KMS-11 (cell line): ENCODE data around the gene TSSK2.

Experiments
- H2AFZ ChIP-seq: fragments of 200-600 bp; sonication (generic); 2 replicates; pipeline ENCODE4 v1.6.1; 2016; ENCODE audit warnings: antibody characterized with exemption, mixed run types, low read depth
- H3K27ac ChIP-seq: fragments of 200-600 bp; sonication (generic); 2 replicates; pipeline ENCODE4 v1.6.1; 2016; ENCODE audit warnings: mild to moderate bottlenecking, mixed run types
- H3K27me3 ChIP-seq: fragments of 200-600 bp; sonication (generic); 2 replicates; pipeline ENCODE4 v1.6.1; 2017; ENCODE audit warnings: mild to moderate bottlenecking, low read depth, mixed run types, moderate library complexity; ENCODE audit not compliant: insufficient read depth
- H3K36me3 ChIP-seq: fragments of 200-600 bp; sonication (generic); 2 replicates; pipeline ENCODE4 v1.6.1; 2017; ENCODE audit warnings: mild to moderate bottlenecking, mixed run types; ENCODE audit not compliant: insufficient read depth
- H3K4me1 ChIP-seq: fragments of 200-600 bp; sonication (generic); 2 replicates; pipeline ENCODE4 v1.6.1; 2016; ENCODE audit warnings: mild to moderate bottlenecking, low read depth, mixed run types; ENCODE audit not compliant: poor library complexity, severe bottlenecking
- H3K4me2 ChIP-seq: fragments of 200-600 bp; sonication (generic); 2 replicates; pipeline ENCODE4 v1.7.0; 2016; ENCODE audit warnings: mild to moderate bottlenecking, mixed run types
- H3K4me3 ChIP-seq: fragments of 200-600 bp; sonication (generic); IDR thresholded peaks from 2 replicates; pipeline ENCODE4 v1.6.1; 2017; ENCODE audit warnings: low read depth, low read length, mixed read lengths; ENCODE audit not compliant: insufficient read depth
- H3K79me2 ChIP-seq: fragments of 200-600 bp; sonication (generic); 2 replicates; pipeline ENCODE4 v1.6.1; 2016; ENCODE audit warnings: low read depth, mixed run types; ENCODE audit not compliant: insufficient read depth
- H3K9ac ChIP-seq: fragments of 200-600 bp; sonication (generic); 2 replicates; pipeline ENCODE4 v1.6.1; 2016; ENCODE audit warnings: mild to moderate bottlenecking, mixed run types
- H4K20me1 ChIP-seq: fragments of 200-600 bp; sonication (generic); 2 replicates; pipeline ENCODE4 v1.6.1; 2016; ENCODE audit warnings: mild to moderate bottlenecking, mixed run types; ENCODE audit not compliant: insufficient read depth
- CTCF ChIP-seq: fragments of 200-600 bp; sonication (generic); conservative IDR thresholded peaks from 2 replicates; pipeline ENCODE4 v1.6.1; 2017; ENCODE audit warnings: low read depth, mild to moderate bottlenecking, antibody characterized with exemption, low read length, moderate library complexity, mixed read lengths

TSSK2 gene

GRCh38 chr22:19173047-19174035 is 42.2 kb downstream of the TSSK2 start:
- Histone ChIP-seq H3K79me2 (peaks cover 25% of the 10 kb centered on the region), H3K27me3 (no peaks in the 10 kb centered on the region; the same call in 1 of the 2 replicates), H3K4me2 (peak overlapping the region; percentile 72; the same call in 1 of the 2 replicates), H2AFZ (no peak overlapping the region), H3K4me3 (no peak overlapping the region), H3K27ac (no peak overlapping the region), H3K9ac (no peak overlapping the region; the same call in 1 of the 2 replicates), H3K36me3 (no peaks in the 10 kb centered on the region), H4K20me1 (no peaks in the 10 kb centered on the region), H3K4me1 (peaks cover 25% of the 10 kb centered on the region)
- TF ChIP-seq CTCF = no peak

GRCh38 chr22:19174106-19175025 is 43.3 kb downstream of the TSSK2 start:
- H2AFZ ChIP-seq = no peak overlapping the region
- no peak overlapping the region for H3K27ac ChIP-seq
- H3K4me2 ChIP-seq = no peak overlapping the region
- no peaks in the 10 kb centered on the region; the same call in 1 of the 2 replicates for H3K27me3 ChIP-seq
- no peaks in the 10 kb centered on the region for H3K36me3 ChIP-seq
- H3K4me3 ChIP-seq = no peak overlapping the region
- TF ChIP-seq CTCF = no peak
- H3K9ac ChIP-seq = no peak overlapping the region
- peaks cover 25% of the 10 kb centered on the region for H3K79me2 ChIP-seq
- H4K20me1 ChIP-seq = no peaks in the 10 kb centered on the region
- peaks cover 28% of the 10 kb centered on the region for H3K4me1 ChIP-seq

GRCh38 chr22:19175026-19175601 is 44.0 kb downstream of the TSSK2 start:
- Histone ChIP-seq H3K36me3 (no peaks in the 10 kb centered on the region), H3K79me2 (peaks cover 25% of the 10 kb centered on the region), H3K27me3 (no peaks in the 10 kb centered on the region), H3K4me2 (no peak overlapping the region), H3K4me1 (peaks cover 32% of the 10 kb centered on the region), H3K4me3 (no peak overlapping the region), H3K27ac (no peak overlapping the region), H2AFZ (no peak overlapping the region), H4K20me1 (no peaks in the 10 kb centered on the region), H3K9ac (no peak overlapping the region)
- no peak for TF ChIP-seq CTCF

- Histone ChIP-seq H3K27me3 (no peaks in the 10 kb centered on the region), H2AFZ (no peak overlapping the region), H3K27ac (no peak overlapping the region), H3K9ac (no peak overlapping the region), H4K20me1 (no peaks in the 10 kb centered on the region), H3K36me3 (no peaks in the 10 kb centered on the region), H3K4me2 (no peak overlapping the region), H3K79me2 (peaks cover 25% of the 10 kb centered on the region), H3K4me3 (no peak overlapping the region), H3K4me1 (peaks cover 26% of the 10 kb centered on the region)
- TF ChIP-seq CTCF = no peak
Observed at GRCh38 chr22:19175602-19176174, 44.6 kb downstream of the TSSK2 start.
